ENCODE results near the gene TFB2M.
A peak's percentile ranks its signal among the peaks of the same experiment; 100 is the strongest.

The TFB2M gene

DNA sequence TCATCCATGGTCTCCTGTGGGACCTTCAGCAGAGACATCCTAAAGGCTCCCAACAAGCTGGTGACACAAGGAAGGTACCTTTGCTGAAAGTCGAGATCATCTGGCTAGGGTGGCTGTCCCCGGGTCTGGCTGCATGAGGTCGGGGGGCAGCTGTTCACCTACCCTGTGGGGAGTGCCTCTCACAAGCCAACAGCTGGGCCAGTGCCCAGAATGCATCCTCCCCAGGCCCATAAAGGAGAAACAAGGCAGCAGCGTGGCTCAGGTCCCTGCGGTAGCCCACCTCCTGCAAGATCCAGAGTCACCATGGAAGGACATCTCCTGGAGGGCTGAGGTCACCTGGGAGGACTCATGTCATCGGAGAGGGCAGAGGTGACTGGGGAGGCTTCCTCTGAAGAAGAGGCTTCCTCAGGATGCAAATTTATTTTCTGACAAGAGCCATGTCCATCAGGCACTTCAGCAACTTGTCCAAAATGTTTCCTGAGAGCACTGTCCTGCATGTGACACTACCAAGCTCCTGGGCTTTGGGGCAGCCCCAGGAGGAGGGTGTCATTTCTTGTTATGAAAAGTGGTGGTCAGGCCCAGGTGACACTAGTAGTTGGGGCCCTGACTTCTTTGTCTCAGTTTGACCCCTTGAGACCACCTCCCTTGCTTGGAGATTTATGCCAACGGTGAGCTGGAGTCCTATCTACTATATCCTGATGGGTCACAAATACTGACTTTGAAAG is 52.3 kb downstream of the TFB2M start:
- DNase-seq: no peak

DNA sequence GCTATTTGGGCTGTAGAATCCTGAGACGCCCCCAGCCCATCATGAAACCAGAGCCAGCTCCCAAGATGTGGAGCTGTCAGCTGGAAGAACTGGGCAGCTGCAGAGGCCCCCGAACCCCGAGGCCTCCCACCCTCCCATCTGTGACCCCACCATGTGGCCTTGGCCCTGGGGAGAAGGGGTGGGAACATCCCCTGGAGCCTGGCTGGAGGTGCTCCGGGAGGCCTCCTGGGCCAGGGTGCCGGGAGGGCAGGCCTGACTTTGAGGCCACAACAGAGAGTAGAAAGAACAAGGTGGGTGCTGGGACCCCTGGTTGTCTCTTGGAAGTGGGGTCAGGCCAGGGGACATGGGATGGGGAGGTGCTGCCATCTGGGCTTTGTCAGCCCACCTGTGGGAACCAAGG is 53.0 kb downstream of the TFB2M start:
- DNase-seq: no peak

GRCh38 chr1:246512635-246513034 is 53.4 kb downstream of the TFB2M start:
- DNase-seq: no peak

- no peak for DNase-seq
Observed at GRCh38 chr1:246512230-246512629, 53.8 kb downstream of the TFB2M start.

DNA sequence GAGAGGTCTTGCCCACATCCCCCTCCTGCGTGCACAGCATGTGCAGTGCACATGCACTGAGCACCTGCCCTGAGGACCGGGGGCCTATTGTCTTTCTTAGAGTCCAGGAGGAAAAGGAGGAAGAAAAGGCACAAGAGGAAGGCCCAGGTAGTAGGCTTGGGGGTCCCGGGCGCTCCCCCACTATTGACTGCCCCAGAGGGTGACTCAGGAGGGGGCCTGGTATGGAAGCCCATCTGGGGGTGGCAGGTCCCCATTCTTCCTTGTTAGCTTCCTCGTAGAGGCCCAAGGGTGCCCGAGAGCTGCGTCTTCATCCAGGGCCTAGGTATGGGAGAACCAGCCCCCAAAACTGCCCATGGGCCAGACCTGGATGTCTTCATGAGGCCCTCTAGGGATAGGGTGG is 54.9 kb downstream of the TFB2M start:
- DNase-seq: no peak

GRCh38 chr1:246510147-246511030 is 55.7 kb downstream of the TFB2M start:
- DNase-seq: no peak

DNA sequence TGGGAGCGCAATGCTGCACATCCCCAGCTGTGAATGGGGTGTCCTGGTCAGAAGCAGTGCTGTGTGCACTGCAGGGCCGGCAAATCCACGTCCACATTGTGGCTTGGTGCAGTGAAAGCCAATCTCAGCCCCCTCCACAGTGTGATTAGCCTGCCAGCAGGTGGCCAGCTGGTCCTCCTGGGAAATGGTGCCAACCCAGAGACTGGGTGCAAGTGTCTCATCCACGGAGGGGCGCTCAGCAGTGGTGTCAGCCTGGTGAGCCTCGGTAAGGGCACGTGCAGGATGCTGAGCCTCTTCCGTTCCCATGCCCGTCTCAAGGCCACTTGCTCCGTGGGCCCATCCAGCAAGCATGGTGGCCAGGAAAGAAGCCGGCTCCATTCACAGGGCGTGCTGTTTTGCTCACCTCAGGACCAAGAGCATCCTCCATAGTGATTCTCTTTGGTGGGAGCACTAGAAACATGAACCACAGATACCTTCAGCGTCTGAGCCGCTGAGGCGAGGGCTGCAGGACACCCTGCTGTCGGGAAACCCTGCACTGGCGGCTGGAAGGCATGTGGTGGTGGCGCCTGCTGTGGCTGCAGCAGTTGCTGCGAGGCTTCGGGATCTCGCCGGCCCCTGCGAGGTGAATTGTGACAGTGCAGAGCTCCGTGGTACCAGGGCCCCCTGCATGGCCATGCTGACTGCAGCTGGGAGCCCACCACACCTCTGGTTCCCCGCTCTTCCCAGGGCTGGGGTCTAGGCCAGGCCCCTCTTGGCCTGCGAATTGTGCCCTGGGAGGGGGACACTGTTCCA is 57.0 kb downstream of the TFB2M start:
- no peak for DNase-seq

DNA sequence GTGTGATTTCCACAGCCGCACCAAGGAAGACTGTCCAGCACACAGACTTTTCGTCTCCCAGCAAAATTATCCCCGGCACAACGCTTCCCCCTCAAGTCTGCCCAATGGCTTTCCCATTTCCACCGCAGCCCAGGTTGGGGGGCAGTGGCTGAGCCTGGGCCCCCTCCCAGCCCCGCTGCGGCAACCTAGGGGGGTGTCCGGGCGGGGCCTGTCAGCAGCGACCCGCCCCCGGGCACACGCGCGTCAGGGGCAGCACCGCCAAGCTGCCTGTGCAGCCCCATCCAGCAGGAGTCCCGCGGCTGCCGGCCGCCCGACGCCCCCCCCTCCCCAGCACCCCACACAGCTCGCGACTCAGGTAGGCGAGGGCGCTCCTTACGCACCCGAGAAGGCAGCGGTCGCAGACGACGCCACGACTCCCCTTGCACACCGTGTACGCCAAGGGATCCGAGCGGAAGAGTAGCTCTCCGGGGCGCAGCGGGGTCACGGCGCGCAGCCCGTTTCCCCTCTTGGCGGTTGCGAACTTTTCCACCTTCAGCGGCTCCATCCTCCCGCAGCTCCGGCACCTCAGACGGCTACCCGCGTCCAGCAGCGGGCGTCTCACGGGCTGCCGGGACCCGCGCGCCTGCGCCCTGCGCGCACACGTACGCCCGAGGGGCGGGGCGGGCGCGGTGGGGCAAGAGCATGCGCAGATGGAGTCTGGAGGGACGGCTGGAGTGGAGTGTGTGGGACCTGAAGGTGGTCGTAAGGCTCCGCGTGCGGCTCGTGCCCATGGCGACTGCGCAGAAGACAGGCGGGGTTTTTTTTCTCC is 59.2 kb downstream of the TFB2M start, which contains the start of gene SMYD3:
Gene SMYD3 (minus strand): TSS at position 606 of the 808 bp plus-strand sequence.
- DNase-seq: peak in 52 of 56 donors; percentile 19 to 85 (median 71)

DNA sequence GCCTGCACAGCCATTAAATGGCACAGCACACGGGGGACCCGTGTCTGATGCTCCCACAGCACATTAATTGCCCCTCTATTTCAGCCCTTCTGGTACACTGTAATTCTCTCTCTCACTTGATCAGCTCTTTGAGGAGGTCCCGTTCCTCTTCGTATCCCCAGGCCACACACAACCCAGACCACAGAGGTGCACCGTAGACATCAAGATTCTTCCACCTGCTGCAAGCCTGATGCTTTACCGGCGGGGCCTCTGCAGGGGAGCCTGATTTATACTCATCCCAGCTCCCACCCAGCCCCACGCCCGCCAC is 59.7 kb downstream of the TFB2M start:
- DNase-seq: peak in 4 of 56 donors; percentile 13 to 54 (median 40)

DNA sequence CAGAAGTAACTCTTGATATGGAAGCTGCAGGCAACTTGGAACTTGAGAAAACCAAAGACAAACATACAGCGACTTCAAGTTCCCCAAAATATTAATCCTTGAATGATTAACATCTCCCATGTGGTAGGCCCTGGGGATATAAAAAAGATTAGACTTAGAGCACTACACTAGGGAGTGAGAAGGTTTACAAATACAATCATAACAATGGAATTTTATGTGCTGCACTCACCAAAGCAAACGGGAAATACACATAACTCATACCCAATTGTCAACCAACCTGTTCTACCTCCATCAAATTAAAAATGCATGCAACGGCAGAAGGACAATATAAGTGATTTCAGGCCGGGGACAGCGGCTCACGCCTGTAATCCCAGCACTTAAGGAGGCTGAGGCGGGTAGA is 62.7 kb downstream of the TFB2M start:
- no peak for DNase-seq

- no peak for DNase-seq
Observed at GRCh38 chr1:246497331-246497915, 68.6 kb downstream of the TFB2M start.

- DNase-seq: peak in 34 of 56 donors; percentile 3 to 78 (median 34)
Observed at GRCh38 chr1:246492611-246493245, 73.3 kb downstream of the TFB2M start.

GRCh38 chr1:246491551-246492053 is 74.5 kb downstream of the TFB2M start:
- no peak for DNase-seq
